Bronchial epithelial cell (primary cell): Measurements from ENCODE around the gene TRNT1. TPM values are rescaled to one million over a fixed set of nuclear protein-coding genes. Genes with fewer than 3 reads are reported as not detected.

Experiments used
- DNase-seq: peaks from one replicate; pipeline ENCODE4 v3.0.0-alpha.2; 2010; ENCODE audit warnings: low read depth
- FAIRE-seq: peaks from 2 replicates; lab custom pipeline; 2011; peaks lifted over from hg19 to GRCh38; lab: Jason Lieb, UNC
- H3K27me3 ChIP-seq: 2 replicates; pipeline ENCODE4 v1.5.1; 2011; ENCODE audit warnings: low read length; ENCODE audit not compliant: control insufficient read depth, insufficient read depth
- H3K36me3 ChIP-seq: 2 replicates; pipeline ENCODE4 v1.5.1; 2011; ENCODE audit warnings: low read length; ENCODE audit not compliant: control insufficient read depth, insufficient read depth
- H3K4me3 ChIP-seq: 2 replicates; pipeline ENCODE4 v1.5.1; 2011; ENCODE audit warnings: mild to moderate bottlenecking, low read depth, low read length, control low read depth
- total RNA-seq: library from RNA; depleted of rRNA; stranded (reverse); fragments of >200 nt; gene quantifications from 2 replicates; pipeline ENCODE4 v1.2.1, GENCODE V29; 2014
- TF ChIP-seq, protein P1 (sequence below): IDR thresholded peaks from 2 replicates; pipeline ENCODE4 v1.5.1; 2011; ENCODE audit warnings: mild to moderate bottlenecking, moderate library complexity, low read length, control low read depth, inconsistent platforms; ENCODE audit not compliant: insufficient read depth, severe bottlenecking

TRNT1 gene
- total RNA-seq, 1 donor from 2014 or later = 14.5 TPM

- no peak for DNase-seq
- Histone ChIP-seq H3K27me3 (no peaks in the 10 kb centered on the region), H3K4me3 (no peak overlapping the region), H3K36me3 (peaks cover 9% of the 10 kb centered on the region)
- TF ChIP-seq, protein P1, sequence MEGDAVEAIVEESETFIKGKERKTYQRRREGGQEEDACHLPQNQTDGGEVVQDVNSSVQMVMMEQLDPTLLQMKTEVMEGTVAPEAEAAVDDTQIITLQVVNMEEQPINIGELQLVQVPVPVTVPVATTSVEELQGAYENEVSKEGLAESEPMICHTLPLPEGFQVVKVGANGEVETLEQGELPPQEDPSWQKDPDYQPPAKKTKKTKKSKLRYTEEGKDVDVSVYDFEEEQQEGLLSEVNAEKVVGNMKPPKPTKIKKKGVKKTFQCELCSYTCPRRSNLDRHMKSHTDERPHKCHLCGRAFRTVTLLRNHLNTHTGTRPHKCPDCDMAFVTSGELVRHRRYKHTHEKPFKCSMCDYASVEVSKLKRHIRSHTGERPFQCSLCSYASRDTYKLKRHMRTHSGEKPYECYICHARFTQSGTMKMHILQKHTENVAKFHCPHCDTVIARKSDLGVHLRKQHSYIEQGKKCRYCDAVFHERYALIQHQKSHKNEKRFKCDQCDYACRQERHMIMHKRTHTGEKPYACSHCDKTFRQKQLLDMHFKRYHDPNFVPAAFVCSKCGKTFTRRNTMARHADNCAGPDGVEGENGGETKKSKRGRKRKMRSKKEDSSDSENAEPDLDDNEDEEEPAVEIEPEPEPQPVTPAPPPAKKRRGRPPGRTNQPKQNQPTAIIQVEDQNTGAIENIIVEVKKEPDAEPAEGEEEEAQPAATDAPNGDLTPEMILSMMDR = no peak
- no peak for FAIRE-seq
These were observed 45.9 kb downstream of the TRNT1 start for GRCh38 chr3:3172627-3173026.

DNA sequence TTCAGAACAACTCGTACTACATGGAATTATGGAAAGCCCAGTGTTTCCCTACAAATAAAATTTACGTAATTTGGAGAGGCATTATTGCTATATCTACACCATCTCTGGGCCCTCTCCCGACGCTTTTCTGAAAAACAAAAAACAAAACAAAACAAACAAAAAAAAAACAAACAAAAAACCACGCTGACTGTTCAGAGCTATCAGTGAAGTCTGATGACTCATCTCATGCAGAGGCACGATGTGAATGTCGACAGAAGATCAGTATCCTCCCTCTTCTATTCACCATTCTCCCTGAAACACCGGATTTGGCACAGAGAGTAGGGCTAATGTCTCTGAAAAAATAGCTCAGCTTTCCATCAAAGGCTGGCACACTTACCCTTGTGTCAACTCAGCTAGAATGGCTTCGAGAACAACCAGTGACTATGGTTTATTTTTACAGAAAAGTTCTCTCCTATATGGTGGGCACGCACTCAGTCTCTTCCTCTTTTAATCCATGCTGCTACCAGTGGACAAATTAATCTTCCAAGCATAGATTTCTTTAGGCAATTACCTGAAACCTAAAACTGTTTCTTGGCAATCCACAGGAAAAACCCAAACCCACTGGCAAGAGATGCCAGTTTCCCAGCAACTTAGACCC is 51.2 kb downstream of the TRNT1 start:
- FAIRE-seq (no peak), DNase-seq (peak; percentile 27)
- TF ChIP-seq, protein P1 = no peak
- H3K4me3 ChIP-seq = no peak overlapping the region
- peaks cover 4% of the 10 kb centered on the region for H3K36me3 ChIP-seq
- H3K27me3 ChIP-seq = no peaks in the 10 kb centered on the region

DNA sequence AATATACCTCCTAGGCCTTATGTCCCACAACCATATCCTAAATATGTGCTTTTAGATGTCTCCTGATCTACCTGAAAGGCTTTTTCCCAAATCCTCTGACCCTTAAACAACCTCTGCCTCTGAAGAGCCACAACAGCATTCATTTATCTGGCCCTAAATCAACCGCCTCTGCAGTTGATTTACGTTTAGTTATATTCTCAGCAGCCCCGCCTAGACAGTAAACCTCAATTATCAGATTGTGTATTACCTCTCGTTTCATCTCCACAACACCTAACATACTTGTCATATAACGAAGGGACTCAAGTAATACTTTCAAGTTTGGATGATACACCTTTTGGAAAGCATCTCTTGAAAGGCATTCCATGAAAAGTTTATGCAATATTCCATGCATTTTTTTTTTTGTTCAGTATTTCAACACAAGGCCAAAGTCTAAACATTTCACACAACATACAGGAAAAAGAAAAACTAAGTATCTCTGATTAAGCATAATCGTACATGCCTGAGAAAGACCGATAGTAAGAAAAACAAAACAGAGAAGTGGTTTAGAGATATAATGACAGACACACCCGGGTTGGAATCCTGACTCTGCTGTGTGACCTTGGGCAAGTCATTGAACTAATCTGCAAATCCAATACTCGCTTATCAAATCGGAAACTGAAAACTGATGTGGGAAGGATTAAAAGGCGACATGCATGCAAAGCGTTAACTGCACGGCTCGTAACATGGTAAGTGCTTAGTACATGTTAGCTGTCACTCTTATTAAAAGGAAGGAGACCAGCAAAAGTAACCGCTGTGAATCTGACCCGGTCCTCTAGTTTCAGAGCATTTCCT is 52.0 kb downstream of the TRNT1 start:
- Histone ChIP-seq H3K27me3 (no peaks in the 10 kb centered on the region), H3K36me3 (peaks cover 4% of the 10 kb centered on the region), H3K4me3 (peak overlapping the region; percentile 78)
- TF ChIP-seq, protein P1 = no peak
- DNase-seq (no peak), FAIRE-seq (no peak)

GRCh38 chr3:3179407-3180094 is 52.8 kb downstream of the TRNT1 start, which contains the start of gene CRBN:
TSS of gene CRBN (minus strand) at chr3:3179691. CDS start at chr3:3179687, 4 bp downstream.
- no peak for FAIRE-seq
- TF ChIP-seq, protein P1 = peak; percentile 99
- H3K36me3 ChIP-seq = no peaks in the 10 kb centered on the region
- peak; percentile 69 for DNase-seq
- peak within 1 kb of the TSS; percentile 78 for H3K4me3 ChIP-seq
- H3K27me3 ChIP-seq = no peaks in the 10 kb centered on the region

DNA sequence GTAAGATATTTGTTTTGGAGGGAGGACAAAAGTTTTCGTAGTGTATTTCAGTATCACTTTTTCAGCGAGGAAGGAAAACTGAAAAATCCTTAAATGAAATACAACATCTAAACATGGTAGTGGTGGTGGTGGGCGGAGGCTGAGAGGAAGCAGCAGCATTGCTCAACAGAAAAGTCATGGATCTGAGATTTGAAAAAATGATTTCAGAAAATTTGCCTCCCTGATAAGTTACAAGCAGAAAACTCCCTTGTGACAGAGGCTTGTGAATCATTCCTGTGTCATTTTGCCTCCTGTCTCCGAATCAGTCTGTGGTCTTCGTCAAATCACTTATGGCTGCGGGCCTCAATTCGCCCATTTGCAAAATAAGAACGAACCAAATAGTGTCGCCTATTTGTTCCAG is 53.7 kb downstream of the TRNT1 start:
- no peak for DNase-seq
- FAIRE-seq = no peak
- Histone ChIP-seq H3K27me3 (no peaks in the 10 kb centered on the region), H3K4me3 (no peak overlapping the region), H3K36me3 (no peaks in the 10 kb centered on the region)
- TF ChIP-seq, protein P1 = no peak
